A549 treated with AZD2906 at 1 μM for 4 hours (cell line): ENCODE measurements around the gene TAS2R10. TPM values are rescaled to one million over a fixed set of nuclear protein-coding genes. Genes with fewer than 3 reads are reported as not detected.

ENCODE experiments used
- total RNA-seq: library from RNA; stranded (reverse); fragments of 200-300 nt; extraction: Qiagen RNA extraction; gene quantifications from 5 replicates; pipeline ENCODE4 v1.2.3, GENCODE V29; 2022

Gene TAS2R10, protein sequence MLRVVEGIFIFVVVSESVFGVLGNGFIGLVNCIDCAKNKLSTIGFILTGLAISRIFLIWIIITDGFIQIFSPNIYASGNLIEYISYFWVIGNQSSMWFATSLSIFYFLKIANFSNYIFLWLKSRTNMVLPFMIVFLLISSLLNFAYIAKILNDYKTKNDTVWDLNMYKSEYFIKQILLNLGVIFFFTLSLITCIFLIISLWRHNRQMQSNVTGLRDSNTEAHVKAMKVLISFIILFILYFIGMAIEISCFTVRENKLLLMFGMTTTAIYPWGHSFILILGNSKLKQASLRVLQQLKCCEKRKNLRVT
- total RNA-seq: 0.06 to 0.09 TPM in 2 of 5 replicates, not detected in the others

DNA sequence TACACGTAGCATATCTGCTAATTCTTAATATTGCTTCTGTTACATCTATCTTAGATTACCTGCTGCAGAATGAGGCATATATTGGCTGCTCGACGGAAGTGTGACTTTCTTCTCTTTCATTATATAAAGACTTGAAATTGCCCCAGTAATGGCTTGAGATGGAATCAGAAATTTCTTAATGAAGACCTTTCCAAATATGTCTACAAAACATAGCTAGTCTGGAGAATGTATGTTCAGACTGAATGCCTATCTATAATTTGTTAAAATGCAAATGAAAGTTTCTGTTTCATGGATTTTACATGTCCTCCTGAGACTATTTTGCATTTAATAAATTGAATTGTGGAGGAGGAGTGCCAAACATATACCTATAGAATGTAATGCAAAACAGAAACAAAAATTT is at the start of gene TAS2R10:
TAS2R10 (minus strand) TSS at position 101 of the 400 bp plus-strand sequence; CDS start at position 12, 89 bp downstream.

DNA sequence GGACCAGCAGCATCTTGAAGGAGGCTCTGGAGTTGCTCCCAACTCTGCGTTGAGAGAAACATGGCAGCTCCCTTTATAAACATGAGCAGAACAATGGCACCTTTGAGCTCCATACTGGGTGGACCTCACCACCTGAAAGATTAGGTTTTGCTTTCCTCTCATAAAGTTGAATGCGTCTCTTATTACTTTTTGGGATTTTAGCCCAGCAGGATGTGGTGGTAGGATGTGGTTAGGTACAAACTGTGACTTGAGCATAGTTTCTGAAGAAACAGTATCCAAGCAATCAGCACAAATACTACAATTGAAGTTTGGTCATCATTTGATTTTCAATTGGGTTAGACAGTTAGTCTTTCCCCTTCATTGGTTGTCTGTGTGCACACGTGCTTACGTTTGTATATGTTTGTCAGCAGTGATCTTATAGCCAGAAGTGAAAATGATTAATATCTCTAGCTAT is 23.3 kb upstream of the TAS2R10 start, which contains the start of gene PRR4:
PRR4 (minus strand) TSS at position 51 of the 454 bp plus-strand sequence; CDS start at position 13, 38 bp downstream.

DNA sequence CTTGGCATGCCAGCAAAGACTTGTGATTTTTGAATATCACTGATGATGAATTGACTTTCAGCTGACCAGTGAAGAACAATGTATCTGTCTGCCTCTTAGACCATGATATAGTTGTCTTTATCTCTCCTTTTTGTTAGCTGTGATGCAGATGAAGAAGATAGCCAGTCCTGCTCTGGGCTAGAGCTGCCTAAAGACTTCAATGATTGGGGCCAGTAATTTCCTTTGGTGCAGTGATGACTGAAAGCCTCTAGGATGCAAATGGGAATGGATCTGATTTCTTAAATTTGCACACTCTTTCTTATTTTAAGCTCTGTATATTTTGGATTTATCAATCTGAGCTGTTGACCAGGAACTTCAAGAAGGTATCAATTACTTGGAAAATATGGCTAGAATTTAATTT is 16.1 kb downstream of the TAS2R10 start, which contains the start of gene TAS2R9:
TAS2R9 (minus strand) TSS at position 101 of the 400 bp plus-strand sequence; CDS start at position 8, 93 bp downstream.

DNA sequence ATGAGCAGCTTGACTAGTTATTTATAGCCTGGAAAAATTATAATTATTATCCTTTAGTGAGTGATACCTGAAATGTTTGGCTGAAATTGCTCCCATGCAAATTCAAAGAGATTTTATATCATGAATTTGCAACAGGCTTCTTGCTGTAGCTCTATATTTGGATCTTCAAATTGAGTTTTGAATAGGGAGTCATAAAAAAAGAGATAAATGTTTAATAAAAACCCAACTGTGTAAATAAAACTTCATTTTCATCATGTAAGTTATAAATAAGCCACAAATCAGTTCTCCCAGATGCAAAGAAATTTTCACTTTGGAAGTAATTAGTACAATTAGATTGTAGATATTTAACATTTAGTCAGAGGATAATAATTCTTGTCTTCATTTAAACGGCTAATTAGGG is 19.0 kb downstream of the TAS2R10 start, which contains the start of gene TAS2R8:
TAS2R8 (minus strand) TSS at position 101 of the 400 bp plus-strand sequence. CDS start 306 bp downstream, outside the sequence.

DNA sequence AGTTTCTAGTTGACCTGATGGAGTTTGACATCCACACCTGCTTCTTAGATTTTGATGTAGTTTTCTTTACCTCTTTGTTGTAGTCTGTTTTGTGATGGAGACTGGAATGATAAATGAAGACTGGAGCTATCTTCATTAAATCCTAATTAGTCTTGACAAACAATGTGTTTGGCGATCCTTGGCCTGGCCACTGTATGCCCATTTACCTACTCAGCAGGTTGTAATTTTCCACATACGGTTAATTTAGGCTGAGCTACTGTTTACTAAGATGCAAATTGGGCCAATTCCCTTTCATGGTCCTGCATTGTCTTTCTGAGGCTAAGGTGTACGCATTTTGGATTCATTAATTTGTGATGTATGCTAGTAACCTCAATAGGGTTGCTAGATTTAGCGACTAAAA is 23.6 kb downstream of the TAS2R10 start, which contains the start of gene TAS2R7:
TAS2R7 (minus strand) TSS at position 41 of the 400 bp plus-strand sequence. CDS start 57 bp downstream, outside the sequence.

Other genes with a start within 250 kb of the TAS2R10 start
- 47.4 to 51.6 TPM (median 48.3 TPM) in 5 replicates for gene MAGOHB, start 212.7 kb downstream of the TAS2R10 start, total RNA-seq
- gene STYK1, start 152.3 kb downstream of the TAS2R10 start, total RNA-seq: 0.16 to 0.28 TPM (median 0.18 TPM) in 5 replicates
- gene YBX3, start 103.0 kb downstream of the TAS2R10 start, total RNA-seq: 245 to 262 TPM (median 259 TPM) in 5 replicates
- not detected in 5 replicates for gene TAS2R7, start 23.7 kb downstream of the TAS2R10 start, total RNA-seq
- gene TAS2R8, start 19.1 kb downstream of the TAS2R10 start, total RNA-seq: not detected in 5 replicates
- not detected in 5 replicates for gene TAS2R9, start 16.2 kb downstream of the TAS2R10 start, total RNA-seq
- gene PRR4, start 23.1 kb upstream of the TAS2R10 start, total RNA-seq: 0.80 to 3.2 TPM (median 2.3 TPM) in 5 replicates
- 2.3 to 4.6 TPM (median 2.4 TPM) in 5 replicates for gene PRH1, start 57.9 kb upstream of the TAS2R10 start, total RNA-seq
- 0.03 TPM in 1 of 5 replicates, not detected in the others for gene TAS2R13, start 83.2 kb upstream of the TAS2R10 start, total RNA-seq
- gene PRH2, start 102.9 kb upstream of the TAS2R10 start, total RNA-seq: 0.23 to 0.48 TPM (median 0.43 TPM) in 3 of 5 replicates, not detected in the others
- gene TAS2R14, start 112.9 kb upstream of the TAS2R10 start, total RNA-seq: 0.44 to 0.81 TPM (median 0.78 TPM) in 5 replicates
- not detected in 5 replicates for gene TAS2R50, start 160.6 kb upstream of the TAS2R10 start, total RNA-seq
- 0.06 TPM in 1 of 5 replicates, not detected in the others for gene TAS2R20, start 171.9 kb upstream of the TAS2R10 start, total RNA-seq
- gene TAS2R19, start 196.3 kb upstream of the TAS2R10 start, total RNA-seq: 0.15 TPM in 1 of 5 replicates, not detected in the others
- gene TAS2R31, start 205.0 kb upstream of the TAS2R10 start, total RNA-seq: 0.16 to 0.28 TPM (median 0.17 TPM) in 5 replicates
- not detected in 5 replicates for gene TAS2R46, start 235.9 kb upstream of the TAS2R10 start, total RNA-seq